Mucosa of descending colon (tissue), 3 donors: ENCODE data around the gene TEX261. TPM values are rescaled to one million over a fixed set of nuclear protein-coding genes. Genes with fewer than 3 reads are reported as not detected.

Experiments used
- ATAC-seq: fragments of 200-7000 bp; cut with Tn5 transposase; one replicate; pipeline ENCODE4 v1.9.1; 2020; ENCODE audit warnings: mild to moderate bottlenecking, moderate library complexity
- DNase-seq, 3 donors: peaks; one replicate each; pipeline ENCODE4 v3.0.0-alpha.2; 2020
- H3K36me3 ChIP-seq: fragments of 200-600 bp; one replicate; pipeline ENCODE4 v1.8.0; 2021; ENCODE audit warnings: low read depth, mild to moderate bottlenecking
- H3K4me1 ChIP-seq: fragments of 200-600 bp; one replicate; pipeline ENCODE4 v1.8.0; 2021; ENCODE audit warnings: low read depth, mild to moderate bottlenecking
- H3K4me3 ChIP-seq: fragments of 200-600 bp; one replicate; pipeline ENCODE4 v1.8.0; 2021; ENCODE audit warnings: mild to moderate bottlenecking
- H3K9me3 ChIP-seq: fragments of 200-600 bp; one replicate; pipeline ENCODE4 v1.8.0; 2021; ENCODE audit warnings: mild to moderate bottlenecking
- intact Hi-C, 2 donors: fragments of 100-400 bp; cut with DNase I in 1 of 2; cut with micrococcal nuclease in 1 of 2; formaldehyde crosslinking; loops; one replicate each; pipeline versions ENCODE4 v1.11.0 to v1.11.1; 2022; cut with DNase I, micrococcal nuclease
- total RNA-seq, 3 donors: library from RNA; stranded (reverse); fragmentation: NEBNext Ultra II Directional in 2 of 3; extraction: Animal tissue kit (Norgen Biotek cat#: 25700) in 2 of 3; gene quantifications; one replicate each; pipeline versions ENCODE4 v1.2.1 to v1.2.4, GENCODE V29; 2021 to 2023
- TF ChIP-seq, protein P1 (sequence below): fragments of 200-600 bp; IDR thresholded peaks from one replicate; pipeline ENCODE4 v1.8.0; 2022; ENCODE audit warnings: antibody characterized with exemption, mild to moderate bottlenecking
- donor health status: DM: no; HTN: no; CAD: no; lungs with moderate emphysema.
- donor health status: DM: no; HTN: no; CAD: no.
- donor health status: DM: no; HTN: yes; CAD: no.

TEX261 gene
- total RNA-seq, 3 donors from 2014 or later = 51.0 to 63.0 (median 51.4) TPM

DNA sequence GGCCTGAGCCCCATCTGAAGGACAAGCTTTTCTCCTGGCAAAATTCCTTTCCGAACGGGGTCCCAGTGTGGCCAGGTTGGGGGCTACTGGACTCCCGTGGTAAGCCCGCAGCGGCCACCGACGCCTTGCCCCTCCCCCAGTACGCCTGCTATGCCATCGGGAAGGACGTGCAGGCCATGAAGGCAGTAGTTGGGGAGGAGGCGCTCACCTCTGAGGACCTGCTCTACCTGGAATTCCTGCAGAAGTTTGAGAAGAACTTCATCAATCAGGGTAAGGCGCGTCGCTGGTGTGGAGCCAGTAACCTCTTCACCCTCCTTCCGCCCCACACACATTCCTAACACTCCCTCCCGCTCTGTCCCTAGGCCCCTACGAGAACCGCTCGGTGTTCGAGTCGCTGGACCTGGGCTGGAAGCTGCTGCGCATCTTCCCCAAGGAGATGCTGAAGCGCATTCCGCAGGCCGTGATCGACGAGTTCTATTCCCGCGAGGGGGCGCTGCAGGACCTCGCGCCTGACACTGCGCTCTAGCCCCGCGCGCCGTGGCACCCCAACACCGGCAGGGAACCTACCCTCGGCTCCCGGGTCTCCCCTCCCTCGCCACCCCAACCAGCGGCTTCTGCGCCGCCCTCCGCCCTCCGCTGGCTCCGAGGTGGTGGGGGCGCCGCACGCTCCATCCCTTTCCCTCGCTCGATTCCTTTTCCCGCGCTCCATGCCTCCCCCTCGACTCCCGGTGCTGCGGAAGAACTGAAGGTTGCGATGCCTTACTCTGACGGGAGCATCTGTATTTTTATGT is 29.9 kb downstream of the TEX261 start:
- peak; percentile 74 to 81 (median 78) for DNase-seq
- Histone ChIP-seq H3K36me3 (no peaks in the 10 kb centered on the region), H3K4me1 (peaks cover 5% of the 10 kb centered on the region), H3K4me3 (no peak overlapping the region), H3K9me3 (no peaks in the 10 kb centered on the region)
- intact Hi-C loops = no loop called here
- peak; percentile 89 for ATAC-seq
- TF ChIP-seq, protein P1, sequence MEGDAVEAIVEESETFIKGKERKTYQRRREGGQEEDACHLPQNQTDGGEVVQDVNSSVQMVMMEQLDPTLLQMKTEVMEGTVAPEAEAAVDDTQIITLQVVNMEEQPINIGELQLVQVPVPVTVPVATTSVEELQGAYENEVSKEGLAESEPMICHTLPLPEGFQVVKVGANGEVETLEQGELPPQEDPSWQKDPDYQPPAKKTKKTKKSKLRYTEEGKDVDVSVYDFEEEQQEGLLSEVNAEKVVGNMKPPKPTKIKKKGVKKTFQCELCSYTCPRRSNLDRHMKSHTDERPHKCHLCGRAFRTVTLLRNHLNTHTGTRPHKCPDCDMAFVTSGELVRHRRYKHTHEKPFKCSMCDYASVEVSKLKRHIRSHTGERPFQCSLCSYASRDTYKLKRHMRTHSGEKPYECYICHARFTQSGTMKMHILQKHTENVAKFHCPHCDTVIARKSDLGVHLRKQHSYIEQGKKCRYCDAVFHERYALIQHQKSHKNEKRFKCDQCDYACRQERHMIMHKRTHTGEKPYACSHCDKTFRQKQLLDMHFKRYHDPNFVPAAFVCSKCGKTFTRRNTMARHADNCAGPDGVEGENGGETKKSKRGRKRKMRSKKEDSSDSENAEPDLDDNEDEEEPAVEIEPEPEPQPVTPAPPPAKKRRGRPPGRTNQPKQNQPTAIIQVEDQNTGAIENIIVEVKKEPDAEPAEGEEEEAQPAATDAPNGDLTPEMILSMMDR = peak; percentile 55

DNA sequence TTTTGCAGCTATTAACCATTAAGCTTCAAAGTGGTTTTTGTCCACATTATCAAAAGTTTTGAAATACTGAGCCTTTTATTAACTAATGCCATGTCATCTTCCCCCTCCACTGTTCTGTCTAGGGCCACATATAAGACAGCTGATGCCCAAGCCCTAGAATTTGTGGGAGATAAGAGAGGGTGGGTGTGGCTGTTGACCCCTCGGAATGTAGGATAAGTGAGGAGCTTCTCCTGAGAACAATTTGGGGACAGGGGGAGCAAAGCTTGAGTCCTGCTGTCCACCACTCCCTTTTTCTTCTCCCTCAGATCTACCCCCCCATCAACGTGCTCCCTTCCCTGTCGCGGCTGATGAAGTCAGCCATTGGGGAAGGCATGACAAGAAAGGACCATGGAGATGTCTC is 30.5 kb downstream of the TEX261 start:
- intact Hi-C loops = no loop called here
- H3K4me3 ChIP-seq = no peak overlapping the region
- no peaks in the 10 kb centered on the region for H3K36me3 ChIP-seq
- DNase-seq (no peak), ATAC-seq (no peak)
- TF ChIP-seq, protein P1 = no peak
- H3K4me1 ChIP-seq = peaks cover 5% of the 10 kb centered on the region
- no peaks in the 10 kb centered on the region for H3K9me3 ChIP-seq

DNA sequence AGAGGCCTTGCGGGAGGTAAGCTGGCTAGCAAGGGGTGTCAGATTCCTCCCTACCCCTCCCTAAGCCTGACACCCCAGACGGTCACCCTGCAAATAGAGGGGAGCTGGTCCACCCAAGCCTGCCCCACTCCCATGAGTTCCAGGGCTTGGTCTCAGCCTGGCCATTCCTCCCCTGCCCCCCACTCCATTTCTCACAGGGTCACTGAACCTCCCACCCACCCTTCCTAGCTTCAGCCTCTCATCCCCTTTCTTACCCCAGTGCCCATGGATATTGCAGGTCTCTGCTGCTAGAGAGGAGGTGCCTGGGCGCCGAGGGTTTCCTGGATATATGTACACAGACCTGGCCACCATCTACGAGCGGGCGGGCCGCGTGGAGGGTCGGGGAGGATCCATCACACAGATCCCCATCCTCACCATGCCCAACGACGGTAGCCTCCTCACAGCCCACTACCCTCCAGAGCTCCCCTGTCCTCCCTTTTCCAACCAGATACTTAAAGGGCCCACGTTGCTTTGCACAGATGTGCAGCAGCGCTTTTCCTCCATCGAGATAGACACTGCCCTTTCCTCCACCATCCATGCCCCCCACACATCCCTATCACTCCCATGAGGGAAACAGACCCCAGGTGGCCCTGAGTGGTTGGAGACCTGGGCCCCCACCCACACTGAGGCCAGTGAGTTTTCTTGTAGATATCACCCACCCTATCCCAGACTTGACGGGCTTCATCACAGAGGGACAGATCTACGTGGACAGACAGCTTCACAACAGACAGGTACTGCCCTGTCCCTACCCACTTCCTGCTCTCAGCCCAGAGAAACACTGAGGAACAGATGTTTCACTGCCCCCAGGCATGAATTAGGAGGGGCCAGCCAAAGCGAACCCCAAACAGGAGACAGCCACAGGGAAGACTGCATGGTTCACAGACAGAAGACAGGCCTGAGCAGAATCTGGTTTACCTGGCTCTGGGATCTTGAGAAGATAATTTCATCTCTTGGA is 31.5 kb downstream of the TEX261 start:
- H3K4me3 ChIP-seq = no peak overlapping the region
- peaks cover 5% of the 10 kb centered on the region for H3K4me1 ChIP-seq
- ATAC-seq (no peak), DNase-seq (peak in 1 of 3 donors; percentile 1)
- H3K9me3 ChIP-seq = no peaks in the 10 kb centered on the region
- intact Hi-C loops = no loop called here
- TF ChIP-seq, protein P1 = no peak
- no peaks in the 10 kb centered on the region for H3K36me3 ChIP-seq

DNA sequence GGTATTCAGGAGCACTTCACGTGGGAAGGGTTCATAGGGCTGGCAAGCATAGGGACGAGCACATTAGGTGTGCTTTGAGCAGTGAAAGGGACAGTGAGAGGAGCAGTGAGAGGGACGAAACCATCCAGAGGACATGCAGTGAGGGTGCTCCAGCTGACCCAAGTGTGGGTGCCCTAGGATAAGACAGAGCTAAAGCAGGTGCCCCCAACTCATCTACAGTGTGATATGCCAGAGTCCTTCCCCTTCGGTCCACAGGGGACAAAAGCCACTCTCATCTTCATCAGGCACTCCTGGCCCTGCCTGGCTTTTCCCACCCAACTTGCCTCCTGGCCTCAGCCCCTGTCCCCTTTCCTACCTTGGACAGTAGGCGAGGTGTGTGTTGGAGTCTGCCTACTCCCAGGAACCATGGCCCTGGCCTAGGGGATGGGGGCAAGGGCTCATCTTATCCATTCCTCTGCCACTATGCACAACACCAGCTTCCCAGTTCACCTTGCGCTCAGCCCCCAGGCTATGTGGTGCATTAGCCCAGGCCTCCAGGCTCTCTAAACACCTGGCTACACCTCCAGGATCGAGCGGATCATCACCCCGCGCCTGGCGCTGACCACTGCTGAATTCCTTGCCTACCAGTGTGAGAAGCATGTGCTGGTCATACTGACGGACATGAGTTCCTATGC is 32.3 kb downstream of the TEX261 start:
- no peak overlapping the region for H3K4me3 ChIP-seq
- no peak for ATAC-seq
- peaks cover 5% of the 10 kb centered on the region for H3K4me1 ChIP-seq
- no peaks in the 10 kb centered on the region for H3K9me3 ChIP-seq
- TF ChIP-seq, protein P1 = no peak
- no peak for DNase-seq
- intact Hi-C loops = no loop called here
- no peaks in the 10 kb centered on the region for H3K36me3 ChIP-seq

DNA sequence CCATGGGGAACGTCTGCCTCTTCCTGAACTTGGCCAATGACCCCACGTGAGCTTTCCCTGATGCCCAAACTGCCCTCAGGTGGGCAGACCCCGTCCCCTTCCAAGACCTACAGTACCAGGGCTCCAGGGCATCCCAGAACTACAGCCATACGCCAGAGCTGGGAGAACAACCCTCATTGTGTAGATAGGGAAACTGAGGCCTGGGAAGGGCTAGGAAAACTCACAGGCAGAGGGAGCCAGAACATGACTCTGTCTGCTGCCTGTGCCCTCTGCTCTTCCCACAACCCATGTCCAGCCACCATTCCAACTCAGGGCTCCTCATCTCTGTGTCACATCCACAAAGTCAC is 33.1 kb downstream of the TEX261 start:
- Histone ChIP-seq H3K4me1 (peaks cover 5% of the 10 kb centered on the region), H3K4me3 (no peak overlapping the region), H3K36me3 (no peaks in the 10 kb centered on the region), H3K9me3 (no peaks in the 10 kb centered on the region)
- no peak for ATAC-seq
- intact Hi-C loops = no loop called here
- TF ChIP-seq, protein P1 = no peak
- DNase-seq = peak in 1 of 3 donors; percentile 0
